ENCODE data around the gene DIP2A. TPM values are rescaled to one million over a fixed set of nuclear protein-coding genes. Genes with fewer than 3 reads are reported as not detected.
"Not testable (repeated sequence)": the region's sequence is repeated elsewhere in the genome, so short reads cannot be mapped to it uniquely, and the experiment has no call there.

DIP2A gene
- total RNA-seq, 6 experiments from 2014 or later, result 20.0 to 24.1 (median 21.7) TPM

DNA sequence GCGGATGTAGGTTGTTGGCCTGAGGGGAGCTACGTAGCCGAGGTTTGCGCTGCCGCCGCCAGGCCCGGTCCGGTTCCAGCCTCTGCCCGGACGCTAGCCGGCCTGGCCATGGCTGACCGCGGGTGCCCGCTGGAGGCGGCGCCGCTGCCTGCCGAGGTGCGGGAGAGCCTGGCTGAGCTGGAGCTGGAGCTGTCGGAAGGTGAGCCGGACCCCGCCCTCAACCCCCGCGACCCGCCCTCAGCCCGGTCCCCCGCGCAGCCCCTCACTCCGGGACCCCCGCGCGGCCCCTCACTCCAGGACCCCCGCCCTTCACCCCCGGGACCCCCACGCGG is 299 bp downstream of the DIP2A start:
- Mint-ChIP-seq H3K4me3 (peak overlapping the region; percentile 94), H3K9me3 (no peaks in the 10 kb centered on the region), H3K36me3 (ENCODE audit: low read depth) (no peaks in the 10 kb centered on the region), H3K27ac (no peak overlapping the region), H3K27me3 (ENCODE audit: insufficient read depth) (no peaks in the 10 kb centered on the region), H3K4me1 (ENCODE audit: low read depth) (peaks cover 49% of the 10 kb centered on the region)
- TF ChIP-seq, protein P1, sequence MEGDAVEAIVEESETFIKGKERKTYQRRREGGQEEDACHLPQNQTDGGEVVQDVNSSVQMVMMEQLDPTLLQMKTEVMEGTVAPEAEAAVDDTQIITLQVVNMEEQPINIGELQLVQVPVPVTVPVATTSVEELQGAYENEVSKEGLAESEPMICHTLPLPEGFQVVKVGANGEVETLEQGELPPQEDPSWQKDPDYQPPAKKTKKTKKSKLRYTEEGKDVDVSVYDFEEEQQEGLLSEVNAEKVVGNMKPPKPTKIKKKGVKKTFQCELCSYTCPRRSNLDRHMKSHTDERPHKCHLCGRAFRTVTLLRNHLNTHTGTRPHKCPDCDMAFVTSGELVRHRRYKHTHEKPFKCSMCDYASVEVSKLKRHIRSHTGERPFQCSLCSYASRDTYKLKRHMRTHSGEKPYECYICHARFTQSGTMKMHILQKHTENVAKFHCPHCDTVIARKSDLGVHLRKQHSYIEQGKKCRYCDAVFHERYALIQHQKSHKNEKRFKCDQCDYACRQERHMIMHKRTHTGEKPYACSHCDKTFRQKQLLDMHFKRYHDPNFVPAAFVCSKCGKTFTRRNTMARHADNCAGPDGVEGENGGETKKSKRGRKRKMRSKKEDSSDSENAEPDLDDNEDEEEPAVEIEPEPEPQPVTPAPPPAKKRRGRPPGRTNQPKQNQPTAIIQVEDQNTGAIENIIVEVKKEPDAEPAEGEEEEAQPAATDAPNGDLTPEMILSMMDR (IDR thresholded peaks at IDR 0.05), result no peak
- DNase-seq, result no peak

DNA sequence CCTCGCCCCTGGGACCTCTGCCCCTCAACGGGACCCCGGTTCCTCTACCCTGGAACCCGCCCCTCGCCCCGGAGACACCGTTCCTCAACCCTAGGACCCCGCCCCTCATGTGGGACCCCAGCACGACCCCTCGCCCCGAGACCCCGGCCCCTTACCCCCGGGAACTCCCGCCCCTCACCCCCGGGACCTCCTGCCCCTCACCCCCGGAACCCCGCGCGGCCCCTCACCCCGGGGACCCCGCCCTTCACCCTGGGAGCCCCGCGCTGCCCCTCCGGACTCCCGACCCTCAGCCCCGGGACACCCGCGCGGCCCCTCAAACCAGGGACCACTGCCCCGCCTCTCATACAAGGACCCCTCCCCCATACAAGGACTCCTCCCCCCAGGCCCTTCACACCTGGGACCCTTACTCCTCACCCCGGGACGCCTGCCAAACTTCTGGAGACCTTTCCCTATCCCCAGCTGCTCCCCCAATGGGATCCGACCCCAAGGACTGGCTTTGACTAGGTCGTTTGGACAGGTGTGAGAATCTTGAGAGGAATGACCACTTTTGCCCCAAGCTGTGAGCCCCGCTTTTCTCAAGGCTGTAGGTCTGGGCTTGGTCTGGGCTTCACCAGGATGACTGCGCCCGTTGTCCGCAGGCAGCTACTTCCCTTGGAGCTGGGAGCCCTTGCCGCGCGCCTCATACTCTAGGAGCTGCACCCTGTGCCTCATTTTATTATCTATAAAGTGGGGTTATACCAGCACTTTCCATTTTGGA is 843 bp downstream of the DIP2A start:
- no peaks in the 10 kb centered on the region for H3K9me3 Mint-ChIP-seq
- DNase-seq, result peak; percentile 30
- H3K4me1 Mint-ChIP-seq (ENCODE audit: low read depth), result peaks cover 49% of the 10 kb centered on the region
- peaks cover under 1% of the 10 kb centered on the region; the same call in 1 of the 2 replicates for H3K36me3 Mint-ChIP-seq (ENCODE audit: low read depth)
- no peaks in the 10 kb centered on the region for H3K27me3 Mint-ChIP-seq (ENCODE audit: insufficient read depth)
- peak overlapping the region; percentile 94 for H3K4me3 Mint-ChIP-seq
- TF ChIP-seq, protein P1 (IDR thresholded peaks at IDR 0.05), result no peak
- peak overlapping the region; percentile 92 for H3K27ac Mint-ChIP-seq

DNA sequence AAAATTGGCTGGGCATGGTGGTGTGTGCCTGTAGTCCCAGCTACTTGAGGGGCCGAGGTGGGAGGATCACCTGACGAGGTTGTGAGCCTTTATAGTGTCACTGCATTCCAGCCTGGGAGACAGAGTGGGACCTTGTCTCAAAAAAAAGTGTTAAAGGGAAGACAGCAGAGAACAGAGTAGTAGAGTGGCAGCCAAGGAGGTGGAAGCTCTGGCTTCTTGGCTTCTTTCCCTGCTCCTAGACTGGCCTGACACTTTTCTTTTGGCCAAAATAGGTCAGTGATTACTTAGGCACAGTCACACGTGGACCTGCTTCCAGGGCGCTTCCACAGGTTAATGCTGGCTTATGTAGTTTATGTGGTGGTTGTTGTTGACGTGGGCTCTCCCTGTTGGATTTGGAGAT is 3.2 kb downstream of the DIP2A start:
- peaks cover 28% of the 10 kb centered on the region for H3K4me1 Mint-ChIP-seq (ENCODE audit: low read depth)
- peaks cover 8% of the 10 kb centered on the region; the same call in 1 of the 2 replicates for H3K36me3 Mint-ChIP-seq (ENCODE audit: low read depth)
- TF ChIP-seq, protein P1 (IDR thresholded peaks at IDR 0.05), result no peak
- H3K4me3 Mint-ChIP-seq, result no peak overlapping the region
- H3K27me3 Mint-ChIP-seq (ENCODE audit: insufficient read depth), result no peaks in the 10 kb centered on the region
- no peak overlapping the region; the same call in 1 of the 2 replicates for H3K27ac Mint-ChIP-seq
- no peak for DNase-seq
- H3K9me3 Mint-ChIP-seq, result no peaks in the 10 kb centered on the region

DNA sequence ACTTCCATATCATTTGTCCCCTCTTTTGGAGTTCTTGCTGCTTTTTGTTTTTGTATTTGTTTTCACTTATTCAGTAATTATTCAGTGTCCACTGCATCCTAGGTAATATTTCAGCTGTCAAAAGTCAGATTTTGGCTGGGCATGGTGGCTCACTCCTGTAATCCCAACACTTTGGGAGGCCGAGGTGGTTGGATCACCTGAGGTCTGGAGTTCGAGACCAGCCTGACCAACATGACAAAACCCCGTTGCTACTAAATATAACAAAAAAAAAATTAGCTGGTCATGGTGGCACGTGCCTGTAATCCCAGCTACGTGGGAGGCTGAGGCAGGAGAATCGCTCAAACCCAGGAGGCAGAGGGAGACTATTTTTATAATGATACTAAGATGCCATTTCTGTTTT is 6.5 kb downstream of the DIP2A start:
- not testable (repeated sequence) for DNase-seq; H3K27me3 Mint-ChIP-seq (ENCODE audit: insufficient read depth); H3K27ac Mint-ChIP-seq; H3K4me3 Mint-ChIP-seq; H3K9me3 Mint-ChIP-seq
- Mint-ChIP-seq H3K4me1 (ENCODE audit: low read depth) (peaks cover 17% of the 10 kb centered on the region), H3K36me3 (ENCODE audit: low read depth) (peaks cover 13% of the 10 kb centered on the region; the same call in 1 of the 2 replicates)

DNA sequence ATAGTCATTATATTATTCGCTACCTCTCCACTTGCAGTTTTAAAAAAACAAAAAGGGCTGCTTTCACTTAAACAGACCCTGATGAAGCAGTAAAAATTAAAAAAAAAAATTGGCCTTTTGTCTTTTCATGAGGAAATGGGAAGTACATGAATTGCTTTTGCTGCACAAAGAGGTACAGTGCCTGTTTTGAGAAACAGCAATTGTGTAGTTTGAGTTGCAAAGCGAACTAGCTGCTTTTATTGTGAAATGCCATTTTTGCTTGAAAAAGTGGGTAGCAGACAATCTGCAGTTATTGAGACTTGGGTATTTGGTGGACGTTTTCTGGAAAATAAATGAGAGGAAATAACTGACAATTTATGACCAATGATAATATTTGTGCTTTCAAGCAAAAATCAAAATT is 7.0 kb downstream of the DIP2A start:
- TF ChIP-seq, protein P1 (IDR thresholded peaks at IDR 0.05), result no peak
- Mint-ChIP-seq H3K9me3 (no peaks in the 10 kb centered on the region), H3K27ac (no peak overlapping the region), H3K36me3 (ENCODE audit: low read depth) (peaks cover 13% of the 10 kb centered on the region; the same call in 1 of the 2 replicates), H3K4me3 (no peak overlapping the region), H3K27me3 (ENCODE audit: insufficient read depth) (no peaks in the 10 kb centered on the region), H3K4me1 (ENCODE audit: low read depth) (peaks cover 12% of the 10 kb centered on the region; the same call in 1 of the 2 replicates)
- DNase-seq, result no peak

DNA sequence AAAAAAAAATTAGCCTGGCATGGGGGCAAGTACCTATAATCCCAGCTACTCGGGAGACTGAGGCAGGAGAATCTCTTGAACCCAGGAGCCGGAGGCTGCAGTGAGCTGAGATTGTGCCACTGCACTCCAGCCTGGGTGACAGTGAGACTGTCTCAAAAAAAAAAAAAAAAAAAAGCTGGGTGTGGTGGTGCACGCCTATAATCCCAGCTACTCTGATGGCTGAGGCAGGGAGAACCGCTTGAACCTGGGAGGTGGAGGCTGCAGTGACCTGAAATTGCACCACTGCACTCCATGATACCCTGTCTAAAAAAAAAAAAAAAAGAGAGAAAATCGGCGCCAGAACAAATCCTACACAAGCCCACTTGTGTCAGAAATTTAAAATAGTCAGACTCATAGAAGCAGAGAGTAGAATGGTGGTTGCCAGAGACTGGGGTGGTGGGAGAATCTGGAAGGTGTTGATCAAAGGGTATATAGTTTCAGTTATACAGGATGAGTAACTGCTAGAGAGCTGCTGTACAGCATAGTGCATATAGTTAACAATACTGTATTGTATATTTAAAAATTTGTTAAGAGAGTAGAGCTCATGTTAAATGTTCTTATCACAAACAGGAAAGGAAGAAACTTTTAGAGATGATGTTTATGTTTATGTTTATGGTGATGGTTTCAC is 9.6 kb downstream of the DIP2A start:
- H3K4me3 Mint-ChIP-seq, result no peak overlapping the region
- DNase-seq, result no peak
- H3K4me1 Mint-ChIP-seq (ENCODE audit: low read depth), result peaks cover 6% of the 10 kb centered on the region; the same call in 1 of the 2 replicates
- no peaks in the 10 kb centered on the region for H3K9me3 Mint-ChIP-seq
- no peaks in the 10 kb centered on the region for H3K27me3 Mint-ChIP-seq (ENCODE audit: insufficient read depth)
- no peak overlapping the region for H3K27ac Mint-ChIP-seq
- TF ChIP-seq, protein P1 (IDR thresholded peaks at IDR 0.05), result no peak
- H3K36me3 Mint-ChIP-seq (ENCODE audit: low read depth), result peaks cover 13% of the 10 kb centered on the region; the same call in 1 of the 2 replicates

Measured in HFFc6 (cell line).